H9 (cell line): ENCODE data around the gene C1RL. TPM values are rescaled to one million over a fixed set of nuclear protein-coding genes. Genes with fewer than 3 reads are reported as not detected.

Experiments used
- DNase-seq: peaks from one replicate; pipeline ENCODE4 v3.0.0-alpha.2; 2017
- H2AFZ ChIP-seq: one replicate; pipeline ENCODE4 v1.6.1; 2013; ENCODE audit warnings: mild to moderate bottlenecking, low read length, control low read depth, moderate library complexity
- H2AK5ac ChIP-seq: 2 replicates; pipeline ENCODE4 v1.6.1; 2013; ENCODE audit warnings: low read length, control low read depth, mixed read lengths; ENCODE audit not compliant: insufficient read length
- H2BK120ac ChIP-seq: one replicate; pipeline ENCODE4 v1.6.1; 2013; ENCODE audit warnings: low read depth, mild to moderate bottlenecking, low read length, control low read depth, inconsistent platforms; ENCODE audit not compliant: poor library complexity, severe bottlenecking
- H2BK12ac ChIP-seq: 2 replicates; pipeline ENCODE4 v1.6.1; 2013; ENCODE audit warnings: low read length, control low read depth, mixed read lengths, low read depth; ENCODE audit not compliant: insufficient read length
- H2BK15ac ChIP-seq: 2 replicates; pipeline ENCODE4 v1.6.1; 2013; ENCODE audit warnings: low read depth, low read length, control low read depth
- H2BK20ac ChIP-seq: one replicate; pipeline ENCODE4 v1.6.1; 2013; ENCODE audit warnings: low read depth, mild to moderate bottlenecking, low read length, control low read depth, inconsistent platforms; ENCODE audit not compliant: poor library complexity, severe bottlenecking
- H2BK5ac ChIP-seq: 2 replicates; pipeline ENCODE4 v1.6.1; 2013; ENCODE audit warnings: low read length, control low read depth, mixed read lengths; ENCODE audit not compliant: insufficient read length
- H3K14ac ChIP-seq: 2 replicates; pipeline ENCODE4 v1.6.1; 2013; ENCODE audit warnings: low read length, control low read depth; ENCODE audit not compliant: insufficient read depth
- H3K18ac ChIP-seq: 2 replicates; pipeline ENCODE4 v1.6.1; 2013; ENCODE audit warnings: low read depth, mild to moderate bottlenecking, mixed read lengths, low read length, control low read depth; ENCODE audit not compliant: insufficient read length
- H3K23ac ChIP-seq: 2 replicates; pipeline ENCODE4 v1.6.1; 2013; ENCODE audit warnings: low read length, control low read depth, mixed read lengths, low read depth; ENCODE audit not compliant: insufficient read length
- H3K23me2 ChIP-seq: 2 replicates; pipeline ENCODE4 v1.6.1; 2013; ENCODE audit warnings: low read depth, mild to moderate bottlenecking, mixed read lengths, low read length, control low read depth; ENCODE audit not compliant: insufficient read length, poor library complexity, severe bottlenecking
- H3K27ac ChIP-seq: 2 replicates; pipeline ENCODE4 v1.5.1; 2013; ENCODE audit warnings: low read length, control low read depth, mixed read lengths, low read depth; ENCODE audit not compliant: insufficient read length
- H3K27me3 ChIP-seq: 2 replicates; pipeline ENCODE4 v1.6.1; 2013; ENCODE audit warnings: low read length, control low read depth, inconsistent platforms; ENCODE audit not compliant: insufficient read depth
- H3K4ac ChIP-seq: 2 replicates; pipeline ENCODE4 v1.6.1; 2013; ENCODE audit warnings: low read depth, mild to moderate bottlenecking, control low read depth, inconsistent platforms, low read length, moderate library complexity
- H3K4me1 ChIP-seq: 2 replicates; pipeline ENCODE4 v1.6.1; 2013; ENCODE audit warnings: low read length, control low read depth, inconsistent platforms; ENCODE audit not compliant: insufficient read depth
- H3K4me2 ChIP-seq: 2 replicates; pipeline ENCODE4 v1.6.1; 2013; ENCODE audit warnings: low read length, control low read depth, mixed read lengths; ENCODE audit not compliant: insufficient read length, insufficient read depth
- H3K56ac ChIP-seq: 2 replicates; pipeline ENCODE4 v1.6.1; 2013; ENCODE audit warnings: low read depth, mild to moderate bottlenecking, mixed read lengths, low read length, control low read depth; ENCODE audit not compliant: insufficient read length
- H3K79me1 ChIP-seq: 2 replicates; pipeline ENCODE4 v1.6.1; 2013; ENCODE audit warnings: low read depth, mild to moderate bottlenecking, moderate library complexity, low read length, control low read depth, inconsistent platforms; ENCODE audit not compliant: insufficient read depth, poor library complexity, severe bottlenecking
- H3K79me2 ChIP-seq: 2 replicates; pipeline ENCODE4 v1.6.1; 2013; ENCODE audit warnings: low read length, control low read depth, inconsistent platforms; ENCODE audit not compliant: insufficient read depth
- H3K9ac ChIP-seq: 2 replicates; pipeline ENCODE4 v1.6.1; 2013; ENCODE audit warnings: low read length, control low read depth, mixed read lengths; ENCODE audit not compliant: insufficient read length; ENCODE audit errors: extremely low read depth
- H3K9me3 ChIP-seq: one replicate; pipeline ENCODE4 v1.6.1; 2013; ENCODE audit warnings: low read depth, low read length, inconsistent platforms; ENCODE audit not compliant: control insufficient read depth
- H3T11ph ChIP-seq: one replicate; pipeline ENCODE4 v1.6.1; 2013; ENCODE audit warnings: mild to moderate bottlenecking, low read length, control low read depth, inconsistent platforms
- H4K20me1 ChIP-seq: one replicate; pipeline ENCODE4 v1.6.1; 2013; ENCODE audit not compliant: control insufficient read depth, insufficient read length, insufficient read depth
- H4K5ac ChIP-seq: 2 replicates; pipeline ENCODE4 v1.6.1; 2013; ENCODE audit warnings: low read depth, mild to moderate bottlenecking, mixed read lengths, low read length, control low read depth; ENCODE audit not compliant: insufficient read length
- H4K8ac ChIP-seq: replicated peaks from 2 replicates; pipeline ENCODE4 v1.6.1; 2013; ENCODE audit warnings: low read length, control low read depth, mixed read lengths, low read depth; ENCODE audit not compliant: insufficient read length
- H4K91ac ChIP-seq: 2 replicates; pipeline ENCODE4 v1.6.1; 2013; ENCODE audit warnings: low read depth, mild to moderate bottlenecking, moderate library complexity, mixed read lengths, low read length, control low read depth; ENCODE audit not compliant: insufficient read length
- H3K27ac Mint-ChIP-seq, 3 experiments: 2 replicates in 2 of 3; 3 replicates in 1 of 3; pipeline ENCODE4 v1.8.0; 2020 to 2021; ENCODE audit warnings: mixed read lengths in 3 of 3, mild to moderate bottlenecking in 1 of 3, moderate library complexity in 1 of 3
- H3K27me3 Mint-ChIP-seq: 2 replicates; pipeline ENCODE4 v1.8.0; 2021; ENCODE audit warnings: low read depth, mild to moderate bottlenecking, moderate library complexity, mixed read lengths
- H3K36me3 Mint-ChIP-seq, 3 experiments: 2 replicates in 2 of 3; 3 replicates in 1 of 3; pipeline ENCODE4 v1.8.0; 2020 to 2021; ENCODE audit warnings: low read depth in 3 of 3, mixed read lengths in 3 of 3; ENCODE audit not compliant: insufficient read depth in 1 of 3
- H3K4me1 Mint-ChIP-seq, 2 experiments: 2 replicates each; pipeline ENCODE4 v1.8.0; 2020; ENCODE audit warnings: mixed read lengths in 2 of 2
- H3K4me3 Mint-ChIP-seq, 2 experiments: 2 replicates in 1 of 2; 3 replicates in 1 of 2; pipeline ENCODE4 v1.8.0; 2020 to 2021; ENCODE audit warnings: mild to moderate bottlenecking in 2 of 2, mixed read lengths in 2 of 2, moderate library complexity in 1 of 2
- H3K9me3 Mint-ChIP-seq, 2 experiments: 2 replicates in 1 of 2; 3 replicates in 1 of 2; pipeline ENCODE4 v1.8.0; 2020; ENCODE audit warnings: mild to moderate bottlenecking in 2 of 2, mixed read lengths in 2 of 2, moderate library complexity in 1 of 2
- CTCF ChIP-seq: fragments of 200-600 bp; sonication (generic); conservative IDR thresholded peaks from 3 replicates; pipeline ENCODE4 v1.8.0; 2021; ENCODE audit warnings: antibody characterized with exemption, mild to moderate bottlenecking
- WGBS: extraction: QIAGEN DNeasy Blood & Tissue Kit; methylation state at CpG from one replicate; pipeline ENCODE4 v1.1.7; 2013; ENCODE audit warnings: missing lambda C conversion rate, low lambda C conversion rate, mixed read lengths; ENCODE audit not compliant: insufficient read length; ENCODE audit errors: extremely low coverage; 5-methylcytosine and 5-hydroxymethylcytosine counted together
- total RNA-seq: library from RNA; stranded (reverse); gene quantifications from 2 replicates; pipeline ENCODE4 v1.2.1, GENCODE V29; 2021

The C1RL gene
- total RNA-seq, 1 experiment from 2014 or later: 15.1 TPM

GRCh38 chr12:7134396-7135166 is 25.6 kb upstream of the C1RL start:
- no peak overlapping the region for H3K9ac ChIP-seq
- no peak overlapping the region for H3K56ac ChIP-seq
- DNase-seq: no peak
- no peak overlapping the region for H3K23ac ChIP-seq
- no peak overlapping the region for H2BK20ac ChIP-seq
- H3K23me2 ChIP-seq: peaks cover 15% of the 10 kb centered on the region
- no peaks in the 10 kb centered on the region; the same call in 1 of the 2 replicates for H3K27me3 ChIP-seq
- H3K4me2 ChIP-seq: no peak overlapping the region
- H3K27ac ChIP-seq: no peak overlapping the region
- Mint-ChIP-seq H3K36me3 (peaks cover 14 to 50% (median 33%) of the 10 kb centered on the region in 3 experiments), H3K4me3 (no peak overlapping the region), H3K27ac (no peak overlapping the region), H3K9me3 (no peaks in the 10 kb centered on the region; a peak in 1 of 5 replicates), H3K27me3 (no peaks in the 10 kb centered on the region; the same call in 1 of the 2 replicates), H3K4me1 (peaks cover 13 to 21% of the 10 kb centered on the region in 2 experiments)
- H4K20me1 ChIP-seq: peaks cover 2% of the 10 kb centered on the region
- no peak overlapping the region for H2BK120ac ChIP-seq
- no peak overlapping the region for H2BK12ac ChIP-seq
- H3T11ph ChIP-seq: no peak overlapping the region
- no peaks in the 10 kb centered on the region for H3K79me2 ChIP-seq
- H4K91ac ChIP-seq: no peak overlapping the region
- no CpG with 5 or more reads among the region's 12 CpGs for WGBS
- no peak overlapping the region for H4K5ac ChIP-seq
- H2AFZ ChIP-seq: no peak overlapping the region
- peaks cover 3% of the 10 kb centered on the region; the same call in 1 of the 2 replicates for H3K4me1 ChIP-seq
- no peak overlapping the region for H2BK15ac ChIP-seq
- no peak overlapping the region for H2BK5ac ChIP-seq
- no peak overlapping the region for H3K18ac ChIP-seq
- no peak overlapping the region for H3K4ac ChIP-seq
- no peak overlapping the region for H3K14ac ChIP-seq
- H3K79me1 ChIP-seq: no peaks in the 10 kb centered on the region
- no peak for TF ChIP-seq CTCF
- H3K9me3 ChIP-seq: no peaks in the 10 kb centered on the region
- H2AK5ac ChIP-seq: no peak overlapping the region
- no peak overlapping the region for H4K8ac ChIP-seq
